Suppressor macrophage treated with lipopolysaccharide for 1 hour (primary cell): ENCODE measurements around the gene KCNK4.

Experiments used
- DNase-seq, 3 donors: peaks; one replicate each; pipeline ENCODE4 v3.0.0-alpha.2; 2020 to 2022

KCNK4 gene

DNA sequence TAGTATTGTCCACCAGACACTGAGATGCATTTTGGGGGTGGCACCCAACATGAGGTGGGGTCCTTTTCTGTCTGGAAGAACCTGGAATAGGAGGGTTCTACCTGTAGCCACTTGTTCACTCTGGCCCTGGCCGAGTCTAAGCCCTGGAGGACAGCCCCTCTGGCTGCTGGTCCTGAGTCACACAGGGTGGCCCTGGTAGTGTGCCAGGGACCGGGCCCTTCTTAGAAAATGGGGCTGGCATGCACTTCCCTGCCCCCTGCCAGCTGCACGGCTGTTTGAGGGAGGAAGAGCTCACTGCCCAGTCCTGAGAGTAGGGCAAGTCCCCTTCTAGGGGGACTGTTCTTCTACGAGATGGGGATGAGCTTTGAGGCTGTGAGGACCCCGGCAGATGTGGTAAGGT lies 37.6 kb upstream of the KCNK4 start:
- DNase-seq, result no peak

DNA sequence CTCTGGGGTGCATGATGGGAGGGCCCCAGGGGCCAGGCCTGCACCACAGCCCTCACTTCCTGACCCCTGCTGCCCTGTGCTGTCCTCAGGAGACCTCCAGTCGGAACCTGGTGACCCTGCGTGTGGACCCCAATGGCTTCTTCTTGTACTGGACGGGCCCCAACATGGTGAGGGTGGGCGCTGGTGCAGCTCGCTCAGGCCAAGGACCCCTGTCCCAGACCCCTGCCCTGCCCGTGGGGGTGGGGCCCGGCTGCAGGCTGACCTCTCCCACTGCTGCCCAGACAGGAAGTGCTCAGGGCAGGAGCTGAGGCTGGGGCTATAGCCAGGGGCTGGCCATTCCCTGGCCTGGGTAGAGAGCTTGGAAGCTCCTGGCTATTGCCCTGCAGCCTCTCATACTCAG lies 36.8 kb upstream of the KCNK4 start:
- DNase-seq, result no peak

DNA sequence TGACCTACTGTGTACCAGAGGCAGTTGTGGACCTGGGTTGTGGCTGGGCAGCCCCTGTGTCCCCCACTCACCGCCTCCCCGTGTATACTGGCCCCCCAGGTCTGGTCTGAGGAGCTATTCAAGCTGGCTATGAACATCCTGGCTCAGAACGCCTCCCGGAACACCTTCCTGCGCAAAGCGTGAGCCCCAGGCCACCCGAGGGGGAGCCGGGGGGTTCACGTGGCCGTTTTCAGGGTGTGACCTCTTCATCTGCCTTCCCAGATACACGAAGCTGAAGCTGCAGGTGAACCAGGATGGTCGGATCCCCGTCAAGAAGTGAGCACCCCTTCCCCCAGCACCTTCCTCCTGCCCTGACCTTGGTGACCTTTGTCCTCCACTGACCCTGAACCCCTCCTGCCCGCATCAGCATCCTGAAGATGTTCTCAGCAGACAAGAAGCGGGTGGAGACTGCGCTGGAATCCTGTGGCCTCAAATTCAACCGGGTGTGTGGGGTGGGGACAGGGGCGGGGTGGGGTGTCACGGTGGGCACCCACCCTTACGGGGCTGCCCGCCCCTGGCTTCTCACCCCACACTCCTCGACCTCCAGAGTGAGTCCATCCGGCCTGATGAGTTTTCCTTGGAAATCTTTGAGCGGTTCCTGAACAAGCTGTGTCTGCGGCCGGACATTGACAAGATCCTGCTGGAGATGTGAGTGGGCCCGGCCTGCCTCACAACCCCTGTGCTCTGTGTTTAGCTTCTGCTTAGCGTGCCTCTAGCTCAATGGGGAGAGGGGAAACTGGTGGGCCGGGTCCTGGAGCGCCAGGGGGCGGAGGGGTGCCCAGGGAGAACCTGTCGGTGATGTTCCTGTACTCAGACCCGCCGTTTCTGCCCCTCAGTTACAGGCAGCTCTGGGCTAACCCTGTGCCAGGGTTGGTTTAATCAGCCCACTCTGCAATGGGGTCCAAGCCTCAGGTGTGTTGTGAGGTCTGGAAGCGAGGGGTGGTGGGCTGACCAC lies 35.7 kb upstream of the KCNK4 start:
- no peak for DNase-seq

DNA sequence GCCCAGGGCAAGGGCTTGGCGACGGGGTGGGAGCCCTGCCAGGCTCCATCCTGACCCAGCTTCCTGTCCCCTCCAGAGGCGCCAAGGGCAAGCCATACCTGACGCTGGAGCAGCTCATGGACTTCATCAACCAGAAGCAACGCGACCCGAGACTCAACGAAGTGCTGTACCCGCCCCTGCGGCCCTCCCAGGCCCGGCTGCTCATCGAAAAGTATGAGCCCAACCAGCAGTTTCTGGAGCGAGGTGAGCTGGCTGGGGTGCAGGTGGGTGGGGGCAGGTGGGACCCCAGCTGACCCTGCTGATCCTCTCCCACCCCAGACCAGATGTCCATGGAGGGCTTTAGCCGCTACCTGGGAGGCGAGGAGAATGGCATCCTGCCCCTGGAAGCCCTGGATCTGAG lies 34.8 kb upstream of the KCNK4 start:
- no peak for DNase-seq

DNA sequence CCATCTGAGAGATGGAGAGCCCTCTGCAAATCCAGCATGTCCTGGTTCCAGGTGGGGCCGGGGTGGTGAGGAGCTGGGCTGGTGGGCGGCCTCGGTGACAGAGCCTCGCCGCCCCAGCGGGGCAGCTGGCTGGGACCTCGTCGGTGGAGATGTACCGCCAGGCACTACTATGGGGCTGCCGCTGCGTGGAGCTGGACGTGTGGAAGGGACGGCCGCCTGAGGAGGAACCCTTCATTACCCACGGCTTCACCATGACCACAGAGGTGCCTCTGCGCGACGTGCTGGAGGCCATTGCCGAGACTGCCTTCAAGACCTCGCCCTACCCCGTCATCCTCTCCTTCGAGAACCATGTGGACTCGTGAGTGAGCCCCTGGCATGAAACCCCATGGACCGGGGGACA lies 32.7 kb upstream of the KCNK4 start:
- no peak for DNase-seq

DNA sequence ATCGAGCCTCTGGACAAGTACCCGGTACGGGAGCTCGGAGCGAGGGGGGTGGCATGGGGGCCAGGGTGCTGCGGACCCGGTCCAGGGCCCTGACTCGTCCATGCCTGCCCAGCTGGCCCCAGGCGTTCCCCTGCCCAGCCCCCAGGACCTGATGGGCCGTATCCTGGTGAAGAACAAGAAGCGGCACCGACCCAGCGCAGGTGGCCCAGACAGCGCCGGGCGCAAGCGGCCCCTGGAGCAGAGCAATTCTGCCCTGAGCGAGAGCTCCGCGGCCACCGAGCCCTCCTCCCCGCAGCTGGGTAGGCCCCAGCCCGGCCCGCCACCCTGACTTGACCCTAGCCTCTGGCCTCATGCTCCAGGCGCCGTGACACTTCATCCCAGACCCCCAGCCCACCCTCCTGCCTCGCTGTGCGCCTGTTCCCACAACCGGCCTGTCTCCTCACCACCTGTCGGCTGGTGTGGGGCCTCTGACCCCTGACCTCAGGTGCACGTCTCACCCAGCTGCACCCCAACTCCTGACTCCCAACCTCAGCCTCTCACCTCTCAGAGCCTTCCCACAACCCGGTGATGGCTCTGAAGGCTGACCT lies 32.1 kb upstream of the KCNK4 start:
- DNase-seq, result no peak

DNA sequence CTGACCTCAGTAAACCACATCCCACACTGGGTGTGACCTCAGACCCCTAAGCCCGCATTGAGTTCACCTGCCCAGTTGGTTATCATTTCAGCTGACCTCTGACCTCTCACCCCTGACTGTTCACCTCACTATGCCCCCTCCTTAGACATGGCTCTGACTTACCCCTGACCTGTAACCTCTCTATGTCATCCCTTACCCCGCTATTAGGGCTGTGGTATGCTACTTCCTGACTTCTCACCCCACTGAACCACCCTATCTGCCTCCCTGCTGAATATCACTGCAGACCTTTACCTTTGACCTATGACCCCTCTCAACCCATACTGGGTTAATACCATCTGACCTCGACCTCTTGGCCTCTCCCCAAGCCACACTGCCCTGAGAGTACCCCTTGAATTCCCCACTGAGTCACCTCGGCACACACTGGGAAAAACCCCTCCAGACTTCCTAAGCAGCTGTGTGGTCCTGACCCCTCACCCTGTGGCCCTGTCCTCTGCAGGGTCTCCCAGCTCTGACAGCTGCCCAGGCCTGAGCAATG lies 31.5 kb upstream of the KCNK4 start:
- peak; percentile 73 to 86 (median 84) for DNase-seq

DNA sequence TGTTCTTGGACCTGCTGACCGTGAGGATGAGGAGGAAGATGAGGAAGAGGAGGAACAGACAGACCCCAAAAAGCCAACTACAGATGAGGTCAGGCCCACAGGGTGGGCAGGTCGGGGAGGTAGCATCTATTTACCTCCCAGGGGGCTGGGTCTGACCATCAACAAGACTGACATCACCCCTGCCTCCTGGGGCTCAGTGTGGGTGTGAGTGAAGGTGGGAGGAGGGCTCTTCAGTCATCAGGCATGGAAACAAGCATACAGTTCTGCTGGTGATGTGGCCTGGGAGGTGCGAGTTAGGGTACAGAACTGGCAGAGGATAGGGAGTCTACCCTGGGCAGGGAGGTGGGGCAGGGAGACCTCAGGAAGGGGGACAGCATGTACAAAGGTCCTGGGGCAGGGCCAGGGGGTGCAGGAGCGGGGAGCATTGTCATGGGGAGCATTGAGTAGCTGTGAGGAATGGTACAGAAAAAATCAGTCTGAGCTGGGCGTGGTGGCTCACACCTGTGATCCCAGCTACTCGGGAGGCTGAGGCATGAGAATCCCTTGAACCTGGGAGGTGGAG lies 30.9 kb upstream of the KCNK4 start:
- peak; percentile 53 to 69 (median 63) for DNase-seq

DNA sequence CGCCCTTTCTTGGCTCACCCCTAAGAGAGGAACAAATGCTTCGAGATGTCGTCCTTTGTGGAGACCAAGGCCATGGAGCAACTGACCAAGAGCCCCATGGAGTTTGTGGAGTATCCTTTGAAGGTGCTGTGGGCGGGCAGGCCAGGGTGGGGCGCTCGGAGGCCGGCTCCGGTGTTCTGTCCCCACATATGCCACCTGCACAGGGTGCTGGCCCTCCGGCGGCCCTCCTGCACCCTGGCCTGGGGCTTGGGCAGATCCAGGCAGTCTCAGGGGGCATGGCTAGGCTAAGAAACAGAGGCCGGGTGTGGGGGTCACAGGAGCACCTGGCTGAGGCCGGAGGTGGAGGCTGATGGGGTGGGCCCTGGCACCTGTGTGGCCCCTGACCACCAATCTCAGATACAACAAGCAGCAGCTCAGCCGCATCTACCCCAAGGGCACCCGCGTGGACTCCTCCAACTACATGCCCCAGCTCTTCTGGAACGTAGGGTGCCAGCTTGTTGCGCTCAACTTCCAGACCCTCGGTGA lies 29.5 kb upstream of the KCNK4 start:
- no peak for DNase-seq

DNA sequence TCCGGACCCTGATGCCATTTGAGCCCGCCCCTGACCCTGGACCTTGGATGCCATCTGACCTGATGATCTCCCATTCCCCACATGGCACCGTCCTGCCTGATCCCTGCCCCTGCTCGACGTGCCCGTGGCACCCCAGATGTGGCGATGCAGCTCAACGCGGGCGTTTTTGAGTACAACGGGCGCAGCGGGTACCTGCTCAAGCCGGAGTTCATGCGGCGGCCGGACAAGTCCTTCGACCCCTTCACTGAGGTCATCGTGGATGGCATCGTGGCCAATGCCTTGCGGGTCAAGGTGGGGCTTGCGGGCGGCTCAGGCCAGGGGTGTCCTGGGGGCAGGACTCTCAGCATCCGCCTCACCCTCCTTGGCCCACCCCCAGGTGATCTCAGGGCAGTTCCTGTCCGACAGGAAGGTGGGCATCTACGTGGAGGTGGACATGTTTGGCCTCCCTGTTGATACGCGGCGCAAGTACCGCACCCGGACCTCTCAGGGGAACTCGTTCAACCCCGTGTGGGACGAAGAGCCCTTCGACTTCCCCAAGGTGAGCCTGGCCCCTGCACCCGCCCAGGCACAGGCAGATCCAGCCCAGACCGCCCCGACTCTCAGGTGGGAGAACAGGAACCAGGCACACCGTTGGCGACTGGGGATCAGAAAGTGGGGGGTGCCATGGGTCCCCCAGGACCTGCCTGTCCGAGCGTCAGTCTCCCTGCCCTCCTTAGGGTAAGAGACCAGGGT lies 28.7 kb upstream of the KCNK4 start:
- no peak for DNase-seq

DNA sequence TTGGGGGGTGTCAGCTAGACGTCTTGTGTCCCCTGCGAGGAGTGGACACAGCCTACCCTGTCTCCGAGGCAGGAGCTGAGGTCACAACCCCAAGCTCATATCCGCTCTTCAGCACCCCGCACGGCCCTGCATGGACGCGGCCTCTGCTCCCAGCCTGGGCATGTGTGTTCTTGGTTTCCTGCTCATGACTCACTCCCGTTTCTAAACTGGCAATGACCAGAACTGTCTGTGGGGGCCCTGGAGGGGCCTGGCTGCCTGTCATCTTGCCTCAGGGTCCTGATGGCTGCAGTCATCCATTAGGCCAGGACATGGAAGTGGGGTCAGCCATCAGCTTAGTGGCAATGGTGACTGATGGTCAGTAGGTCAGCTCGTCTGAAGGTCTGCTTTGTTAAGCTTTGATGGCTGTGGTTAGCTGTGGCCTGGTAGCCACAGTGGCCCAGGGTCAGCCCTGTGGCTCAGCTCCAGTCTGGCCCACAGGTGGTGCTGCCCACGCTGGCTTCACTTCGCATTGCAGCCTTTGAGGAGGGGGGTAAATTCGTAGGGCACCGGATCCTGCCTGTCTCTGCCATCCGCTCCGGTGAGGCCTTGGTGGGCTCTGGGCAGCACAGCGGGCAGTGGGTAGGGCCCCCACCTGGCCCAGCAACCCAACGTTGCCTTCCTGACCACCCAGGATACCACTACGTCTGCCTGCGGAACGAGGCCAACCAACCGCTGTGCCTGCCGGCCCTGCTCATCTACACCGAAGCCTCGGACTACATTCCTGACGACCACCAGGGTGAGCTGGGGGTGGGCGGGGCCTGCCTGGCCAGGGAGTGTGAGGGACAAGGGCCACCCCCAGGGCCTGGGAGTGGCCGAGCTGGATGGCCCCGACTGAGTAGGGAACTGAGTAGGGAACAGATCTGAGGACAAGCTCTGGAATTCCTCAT lies 27.8 kb upstream of the KCNK4 start:
- DNase-seq, result no peak

DNA sequence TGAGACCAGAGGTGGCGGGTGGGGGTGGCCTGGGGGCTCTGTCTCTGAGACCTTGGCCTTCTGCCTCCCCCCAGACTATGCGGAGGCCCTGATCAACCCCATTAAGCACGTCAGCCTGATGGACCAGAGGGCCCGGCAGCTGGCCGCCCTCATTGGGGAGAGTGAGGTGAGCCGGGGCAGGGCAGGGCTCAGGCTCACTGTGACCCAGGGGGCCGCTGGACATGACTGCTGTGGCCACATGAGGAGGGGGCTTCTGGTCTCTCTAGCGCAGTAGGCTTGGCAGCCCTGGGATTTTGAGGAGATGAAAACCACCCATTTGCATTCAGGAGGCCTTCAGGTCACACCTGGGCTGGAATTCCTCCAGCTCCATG lies 27.2 kb upstream of the KCNK4 start:
- no peak for DNase-seq

DNA sequence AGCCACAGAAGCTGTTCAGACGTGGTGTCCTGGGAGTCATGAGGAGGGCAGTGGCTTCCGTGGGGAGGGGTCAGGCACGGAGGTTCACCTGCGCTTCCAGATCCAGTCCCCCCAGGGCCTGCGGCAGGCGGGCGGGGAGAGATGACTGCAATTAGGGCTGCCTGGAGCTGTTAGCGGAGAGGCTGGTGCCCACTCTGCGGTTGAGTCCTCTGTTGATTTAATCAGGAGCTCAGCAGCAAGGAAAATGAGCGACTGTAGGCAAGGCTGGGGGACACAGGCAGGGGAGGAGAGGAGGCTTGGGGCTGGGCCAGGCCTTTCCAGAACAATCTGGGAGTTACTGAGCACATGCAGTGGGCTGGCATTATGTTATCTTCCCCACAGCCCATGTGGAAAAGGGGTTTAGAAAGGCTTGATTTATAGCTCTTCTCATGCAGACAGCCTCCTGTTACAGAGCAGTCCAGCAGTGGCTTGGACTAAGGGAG lies 26.7 kb upstream of the KCNK4 start:
- DNase-seq, result no peak

DNA sequence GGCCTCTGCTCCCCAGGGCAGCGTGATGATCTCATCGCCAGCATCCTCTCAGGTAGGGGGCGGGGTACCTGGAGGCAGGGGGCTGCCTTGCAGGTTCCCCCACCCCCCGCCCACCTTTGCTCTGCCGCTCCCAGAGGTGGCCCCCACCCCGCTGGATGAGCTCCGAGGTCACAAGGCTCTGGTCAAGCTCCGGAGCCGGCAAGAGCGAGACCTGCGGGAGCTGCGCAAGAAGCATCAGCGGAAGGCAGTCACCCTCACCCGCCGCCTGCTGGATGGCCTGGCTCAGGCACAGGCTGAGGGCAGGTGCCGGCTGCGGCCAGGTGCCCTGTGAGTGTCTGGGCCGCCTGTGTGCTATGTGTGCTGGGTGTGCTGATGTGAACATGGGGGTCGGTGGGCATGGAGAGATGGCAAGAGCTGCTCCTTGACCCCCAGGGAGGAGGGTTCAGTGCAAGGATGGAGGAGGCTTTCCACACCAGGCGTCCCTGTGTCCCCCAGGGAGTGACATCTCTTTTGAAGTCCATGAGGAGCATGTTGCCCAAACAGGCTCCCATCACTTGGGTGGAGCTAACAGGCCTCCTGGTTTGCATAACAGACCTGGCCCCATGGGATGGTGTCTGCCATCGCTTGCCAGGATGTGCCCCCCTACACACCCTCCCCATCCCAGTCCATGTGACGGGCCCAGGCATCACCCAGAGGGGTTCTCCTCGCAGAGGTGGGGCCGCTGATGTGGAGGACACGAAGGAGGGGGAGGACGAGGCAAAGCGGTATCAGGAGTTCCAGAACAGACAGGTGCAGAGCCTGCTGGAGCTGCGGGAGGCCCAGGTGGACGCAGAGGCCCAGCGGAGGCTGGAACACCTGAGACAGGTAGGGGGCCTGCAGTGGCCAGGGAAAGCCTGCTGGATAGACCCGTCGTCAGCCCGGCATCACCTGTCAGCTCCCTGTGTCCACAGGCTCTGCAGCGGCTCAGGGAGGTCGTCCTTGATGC lies 25.6 kb upstream of the KCNK4 start:
- no peak for DNase-seq

DNA sequence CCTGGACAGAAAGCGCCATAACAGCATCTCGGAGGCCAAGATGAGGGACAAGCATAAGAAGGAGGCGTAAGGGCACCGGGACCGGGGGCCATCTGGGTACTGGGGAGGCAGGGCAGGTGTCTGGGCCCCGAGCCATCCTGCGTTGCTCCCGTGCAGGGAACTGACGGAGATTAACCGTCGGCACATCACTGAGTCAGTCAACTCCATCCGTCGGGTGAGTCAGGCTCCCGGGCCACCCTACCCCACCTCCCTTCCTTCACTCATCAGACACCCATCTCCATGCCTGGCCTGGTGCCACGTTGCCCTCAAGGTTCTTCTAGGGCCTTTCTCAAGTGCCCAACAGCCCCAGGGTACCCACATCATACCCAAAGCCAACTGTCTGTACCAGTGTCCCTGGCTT lies 24.8 kb upstream of the KCNK4 start:
- DNase-seq, result no peak

DNA sequence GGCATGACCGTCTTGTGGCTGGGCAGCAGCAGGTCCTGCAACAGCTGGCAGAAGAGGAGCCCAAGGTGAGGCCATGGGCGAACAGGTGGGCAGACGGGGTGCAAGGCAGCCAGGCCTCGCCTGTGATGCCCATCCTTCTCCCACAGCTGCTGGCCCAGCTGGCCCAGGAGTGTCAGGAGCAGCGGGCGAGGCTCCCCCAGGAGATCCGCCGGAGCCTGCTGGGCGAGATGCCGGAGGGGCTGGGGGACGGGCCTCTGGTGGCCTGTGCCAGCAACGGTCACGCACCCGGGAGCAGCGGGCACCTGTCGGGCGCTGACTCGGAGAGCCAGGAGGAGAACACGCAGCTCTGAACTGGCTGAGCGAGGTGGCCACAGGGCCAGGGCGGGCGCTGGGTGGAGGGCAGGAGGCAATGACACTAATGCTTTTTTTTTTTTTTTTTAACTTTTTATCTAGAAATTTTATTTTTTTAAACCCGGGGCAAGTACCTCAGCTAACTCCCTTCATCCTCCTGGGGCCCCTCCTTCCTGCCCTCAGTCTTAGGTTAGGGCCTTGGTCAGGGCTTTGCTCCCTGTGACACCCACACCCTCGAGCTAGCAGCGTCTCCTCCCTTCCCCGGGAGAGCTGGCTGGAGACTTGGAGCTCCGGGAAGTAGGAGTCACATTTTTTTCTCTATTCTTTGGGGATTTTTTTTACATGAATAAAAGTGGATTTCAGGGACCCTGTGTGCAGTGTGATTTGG lies 23.7 kb upstream of the KCNK4 start:
- no peak for DNase-seq

DNA sequence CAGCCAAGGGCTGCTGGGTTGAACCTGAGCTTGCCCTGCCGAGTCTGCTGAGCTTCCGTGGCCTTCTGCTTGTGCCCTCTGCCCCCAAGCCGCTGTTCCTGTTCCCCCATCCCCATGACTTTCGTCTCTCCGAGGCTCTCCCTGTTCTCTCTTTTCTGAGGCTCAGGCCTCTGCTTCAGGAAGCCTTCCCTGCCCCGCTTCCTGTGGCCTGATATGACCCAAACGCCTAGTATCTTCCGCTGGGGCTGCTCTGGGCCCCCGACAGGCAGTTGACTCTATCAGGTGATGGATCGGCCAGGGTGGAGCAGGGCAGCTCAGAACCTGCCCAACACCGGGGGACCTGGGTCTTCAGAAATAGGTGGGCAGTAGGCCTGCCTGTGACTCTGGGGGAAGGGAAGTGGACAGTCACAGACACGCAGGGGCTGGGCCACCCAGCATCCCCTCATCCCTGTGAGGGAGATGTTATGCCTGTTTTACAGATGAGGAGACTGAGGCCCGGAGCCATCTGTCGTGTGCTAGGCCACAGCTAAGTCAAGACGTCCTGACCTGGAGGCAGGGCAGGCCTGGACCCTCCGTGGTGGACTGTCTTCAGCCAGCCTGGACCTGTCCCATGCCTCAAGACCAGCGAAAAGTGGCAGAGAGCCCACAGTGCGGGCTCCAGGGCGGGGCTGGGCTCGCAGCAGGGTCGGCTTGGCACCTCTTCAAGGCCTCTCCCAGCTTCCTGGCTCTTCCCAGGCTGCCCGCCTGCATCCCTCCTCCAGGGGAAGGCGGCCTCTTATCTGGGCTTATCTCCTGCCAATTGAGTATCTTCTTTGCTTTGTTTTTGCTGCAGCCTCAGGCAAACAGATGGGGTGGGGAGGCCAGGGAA lies 22.8 kb upstream of the KCNK4 start:
- peak in 2 of 3 donors; percentile 42 to 47 for DNase-seq

DNA sequence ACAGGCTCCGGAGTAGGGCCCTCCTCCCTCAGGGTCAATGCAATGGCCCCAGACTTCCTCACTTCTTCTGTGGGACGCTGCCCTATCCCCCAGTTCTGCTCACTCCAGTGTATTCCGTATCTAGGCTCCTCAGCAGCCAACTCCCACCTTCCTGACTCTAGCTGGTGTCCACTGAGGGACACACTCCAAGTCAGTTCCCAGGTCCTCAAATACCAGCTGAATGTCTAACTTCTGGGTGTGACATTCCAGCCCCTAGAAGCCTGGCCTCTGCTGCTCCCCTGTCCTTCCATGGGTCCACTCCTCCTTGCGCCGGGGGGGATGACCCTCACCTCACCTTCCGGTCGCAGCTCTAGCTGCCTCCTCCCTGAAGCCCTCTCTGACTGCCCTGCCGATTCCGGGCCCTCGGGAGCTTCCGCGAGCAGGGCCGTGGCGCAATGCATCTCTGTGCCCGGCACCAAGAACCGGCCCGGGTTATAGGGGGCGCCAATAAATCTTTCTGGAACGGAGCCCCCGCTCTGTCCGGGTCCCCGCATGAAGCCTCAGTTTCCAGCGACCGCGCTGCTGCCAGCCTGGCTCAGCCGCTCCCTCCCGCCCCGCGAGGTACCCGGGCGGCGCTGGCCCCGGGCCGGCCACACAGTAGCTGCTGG lies 22.1 kb upstream of the KCNK4 start:
- peak; percentile 47 to 56 (median 53) for DNase-seq
